Fibroblast of pulmonary artery (primary cell): ENCODE results near the gene ACSF3.

Experiments used
- DNase-seq: peaks from one replicate; pipeline ENCODE4 v3.0.0-alpha.2; 2010; ENCODE audit warnings: low read depth
- H3K4me3 ChIP-seq: replicated peaks from 2 replicates; pipeline ENCODE4 v1.5.1; 2011; ENCODE audit warnings: low read depth, mild to moderate bottlenecking, control low read depth, low read length, moderate library complexity
- CTCF ChIP-seq: IDR thresholded peaks from 2 replicates; pipeline ENCODE4 v1.5.1; 2011; ENCODE audit warnings: mild to moderate bottlenecking, control low read depth, low read length, inconsistent platforms; ENCODE audit errors: missing control alignments

Gene ACSF3

GRCh38 chr16:89093602-89094251 is at the start of gene ACSF3:
Gene ACSF3 (plus strand): TSS chr16:89093852. CDS start chr16:89100682, 6,830 bp downstream.
- TF ChIP-seq CTCF: no peak
- H3K4me3 ChIP-seq: peak within 1 kb of the TSS; percentile 81
- DNase-seq: peak; percentile 53

- H3K4me3 ChIP-seq: no peak overlapping the region
- TF ChIP-seq CTCF: no peak
- DNase-seq: no peak
Measured at GRCh38 chr16:89044418-89045180, 49.1 kb upstream of the ACSF3 start.

GRCh38 chr16:89045181-89045815 is 48.4 kb upstream of the ACSF3 start:
- TF ChIP-seq CTCF: no peak
- DNase-seq: no peak
- no peak overlapping the region for H3K4me3 ChIP-seq

- no peak for TF ChIP-seq CTCF
- DNase-seq: no peak
- H3K4me3 ChIP-seq: no peak overlapping the region
Measured at GRCh38 chr16:89045881-89046280, 47.8 kb upstream of the ACSF3 start.

GRCh38 chr16:89046491-89046890 is 47.2 kb upstream of the ACSF3 start:
- no peak for DNase-seq
- TF ChIP-seq CTCF: no peak
- no peak overlapping the region for H3K4me3 ChIP-seq

GRCh38 chr16:89047331-89048089 is 46.1 kb upstream of the ACSF3 start:
- H3K4me3 ChIP-seq: no peak overlapping the region
- no peak for TF ChIP-seq CTCF
- no peak for DNase-seq
